Left ventricle myocardium inferior (tissue), 1 donor: ENCODE data around the gene SLC22A3. TPM values are rescaled to one million over a fixed set of nuclear protein-coding genes. Genes with fewer than 3 reads are reported as not detected.

ENCODE experiments used
- DNase-seq: peaks from one replicate; pipeline ENCODE4 v3.0.0-alpha.2; 2020
- H3K27ac ChIP-seq: fragments of 200-600 bp; replicated peaks from 2 replicates; pipeline ENCODE4 v1.8.0; 2021
- H3K27me3 ChIP-seq: fragments of 200-600 bp; 2 replicates; pipeline ENCODE4 v1.8.0; 2021; ENCODE audit warnings: low read depth
- H3K36me3 ChIP-seq: fragments of 200-600 bp; 2 replicates; pipeline ENCODE4 v1.8.0; 2021
- H3K4me1 ChIP-seq: fragments of 200-600 bp; 2 replicates; pipeline ENCODE4 v1.8.0; 2021
- H3K4me3 ChIP-seq: fragments of 200-600 bp; 2 replicates; pipeline ENCODE4 v1.8.0; 2021; ENCODE audit warnings: mild to moderate bottlenecking, moderate library complexity
- H3K9me3 ChIP-seq: fragments of 200-600 bp; replicated peaks from 2 replicates; pipeline ENCODE4 v1.8.0; 2021
- CTCF ChIP-seq: fragments of 200-600 bp; IDR thresholded peaks from 2 replicates; pipeline ENCODE4 v1.8.0; 2021; ENCODE audit warnings: antibody characterized with exemption, mild to moderate bottlenecking, borderline replicate concordance
- intact Hi-C: fragments of 100-400 bp; cut with micrococcal nuclease; formaldehyde crosslinking; loops from one replicate; pipeline ENCODE4 v1.11.0; 2022
- total RNA-seq: library from RNA; stranded (reverse); fragmentation: NEBNext Ultra II Directional; extraction: Animal tissue kit (Norgen Biotek cat#: 25700); gene quantifications from one replicate; pipeline ENCODE4 v1.2.1, GENCODE V29; 2021
- donor health status: DM: no; HTN: yes; CAD: no; lungs with severe emphysema.

SLC22A3 gene
- total RNA-seq, 1 donor from 2014 or later: 1.0 TPM

GRCh38 chr6:160319246-160319645 lies 28.9 kb upstream of the SLC22A3 start:
- Histone ChIP-seq H3K4me3 (no peak overlapping the region), H3K27ac (no peak overlapping the region), H3K4me1 (no peaks in the 10 kb centered on the region), H3K9me3 (peaks cover 31% of the 10 kb centered on the region), H3K36me3 (no peaks in the 10 kb centered on the region), H3K27me3 (no peaks in the 10 kb centered on the region)
- intact Hi-C loops: no loop called here
- no peak for TF ChIP-seq CTCF
- no peak for DNase-seq

- no peaks in the 10 kb centered on the region for H3K27me3 ChIP-seq
- H3K27ac ChIP-seq: no peak overlapping the region
- no peaks in the 10 kb centered on the region for H3K36me3 ChIP-seq
- H3K9me3 ChIP-seq: peaks cover 20% of the 10 kb centered on the region
- H3K4me3 ChIP-seq: no peak overlapping the region
- intact Hi-C loops: no loop called here
- TF ChIP-seq CTCF: no peak
- no peak for DNase-seq
- H3K4me1 ChIP-seq: no peaks in the 10 kb centered on the region
Observed at GRCh38 chr6:160321729-160322505, 26.3 kb upstream of the SLC22A3 start.

GRCh38 chr6:160327981-160328380 lies 20.2 kb upstream of the SLC22A3 start:
- no peaks in the 10 kb centered on the region for H3K9me3 ChIP-seq
- H3K27ac ChIP-seq: no peak overlapping the region
- peaks cover 10% of the 10 kb centered on the region for H3K27me3 ChIP-seq
- no peaks in the 10 kb centered on the region for H3K36me3 ChIP-seq
- intact Hi-C loops: no loop called here
- no peaks in the 10 kb centered on the region for H3K4me1 ChIP-seq
- no peak overlapping the region for H3K4me3 ChIP-seq
- DNase-seq: no peak
- TF ChIP-seq CTCF: no peak

- Histone ChIP-seq H3K27me3 (peaks cover 15% of the 10 kb centered on the region), H3K36me3 (no peaks in the 10 kb centered on the region), H3K9me3 (no peaks in the 10 kb centered on the region), H3K27ac (no peak overlapping the region), H3K4me3 (no peak overlapping the region), H3K4me1 (no peaks in the 10 kb centered on the region)
- intact Hi-C loops: no loop called here
- TF ChIP-seq CTCF: no peak
- DNase-seq: no peak
Observed at GRCh38 chr6:160328447-160328846, 19.7 kb upstream of the SLC22A3 start.

GRCh38 chr6:160329188-160329587 lies 19.0 kb upstream of the SLC22A3 start:
- no peaks in the 10 kb centered on the region for H3K36me3 ChIP-seq
- H3K27me3 ChIP-seq: peaks cover 22% of the 10 kb centered on the region
- intact Hi-C loops: no loop called here
- DNase-seq: no peak
- no peaks in the 10 kb centered on the region for H3K9me3 ChIP-seq
- no peak overlapping the region for H3K4me3 ChIP-seq
- H3K27ac ChIP-seq: no peak overlapping the region
- no peaks in the 10 kb centered on the region for H3K4me1 ChIP-seq
- TF ChIP-seq CTCF: no peak
